ENCODE measurements around the gene ODF2L. TPM values are rescaled to one million over a fixed set of nuclear protein-coding genes. Genes with fewer than 3 reads are reported as not detected.

Gene ODF2L
- total RNA-seq, 1 experiment from 2014 or later, result 6.2 TPM

DNA sequence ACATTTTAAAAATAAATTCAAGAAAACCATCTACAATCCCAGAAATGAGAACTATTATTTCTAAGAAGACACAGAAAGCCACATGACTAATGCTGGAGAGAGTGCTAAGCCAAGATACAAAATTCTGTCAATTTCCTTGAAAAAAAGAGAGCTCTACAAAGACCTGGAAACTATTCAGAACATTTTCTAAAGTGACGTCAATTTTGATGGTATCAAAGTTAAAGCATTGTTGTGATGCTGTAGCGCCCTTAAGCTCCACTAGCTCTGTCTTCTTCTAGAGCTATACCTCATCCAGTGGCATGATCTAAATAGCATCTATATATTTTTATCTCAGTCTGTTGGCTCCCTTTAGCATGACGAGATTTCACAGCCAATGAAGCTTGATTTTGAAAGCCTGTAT, 73.9 kb downstream of the ODF2L start:
- DNase-seq (ENCODE audit: low read depth), result no peak

DNA sequence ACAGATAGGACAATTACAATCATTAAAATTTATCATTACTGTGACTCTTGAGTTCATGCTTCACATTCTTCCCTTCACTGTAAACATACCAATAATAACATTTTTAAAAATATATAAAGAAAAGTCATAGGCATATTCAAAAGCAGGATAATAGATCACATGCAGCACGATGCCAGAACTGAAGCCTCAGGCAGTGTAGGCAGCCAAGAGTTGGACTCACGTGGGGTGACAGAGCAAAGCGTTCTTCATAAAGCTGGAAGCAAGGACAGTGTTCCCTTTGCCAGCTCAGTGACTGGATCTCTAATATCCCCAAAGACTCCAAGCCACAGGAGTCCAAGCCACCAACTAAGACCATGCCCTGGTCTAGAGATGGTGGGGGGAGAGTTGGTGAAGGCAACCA, 77.7 kb downstream of the ODF2L start:
- no peak for DNase-seq (ENCODE audit: low read depth)

DNA sequence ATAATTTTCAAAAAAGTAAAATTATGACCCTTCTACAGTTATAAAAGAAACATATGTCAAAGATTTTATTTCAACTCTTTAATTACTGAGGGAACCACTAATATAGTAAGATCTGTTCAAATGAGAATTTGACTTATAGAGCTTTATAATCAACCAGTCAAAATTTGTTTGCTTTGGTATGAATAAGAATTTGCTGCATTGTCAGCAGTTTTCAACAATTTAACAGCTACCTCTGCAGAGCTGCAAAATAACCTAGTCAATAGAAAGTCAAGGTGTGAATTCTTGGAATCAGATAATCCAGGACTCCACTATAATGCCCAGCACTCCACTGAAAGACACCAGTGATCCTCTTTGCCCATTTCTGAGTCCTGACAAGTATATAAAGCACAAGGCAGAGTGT, 78.2 kb downstream of the ODF2L start:
- DNase-seq (ENCODE audit: low read depth), result no peak

DNA sequence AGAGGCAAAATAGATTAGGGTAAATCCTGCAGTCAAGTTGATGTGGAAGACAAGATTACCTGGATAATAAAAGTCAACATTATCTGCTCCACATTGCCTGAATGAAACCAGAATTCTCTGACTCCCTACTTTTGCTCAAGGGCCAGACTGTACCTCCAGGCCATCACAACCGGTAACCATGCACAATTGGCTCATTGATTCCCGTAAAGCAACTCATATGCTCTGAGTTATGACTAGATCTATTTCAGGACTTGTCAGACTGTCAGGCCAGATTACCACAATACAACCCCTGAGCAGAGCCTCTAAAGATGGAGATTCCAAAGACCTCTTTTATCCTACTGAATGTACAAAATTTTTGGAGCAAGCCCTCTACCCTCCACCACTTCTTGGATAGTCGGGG, 90.4 kb downstream of the ODF2L start:
- DNase-seq (ENCODE audit: low read depth), result no peak

DNA sequence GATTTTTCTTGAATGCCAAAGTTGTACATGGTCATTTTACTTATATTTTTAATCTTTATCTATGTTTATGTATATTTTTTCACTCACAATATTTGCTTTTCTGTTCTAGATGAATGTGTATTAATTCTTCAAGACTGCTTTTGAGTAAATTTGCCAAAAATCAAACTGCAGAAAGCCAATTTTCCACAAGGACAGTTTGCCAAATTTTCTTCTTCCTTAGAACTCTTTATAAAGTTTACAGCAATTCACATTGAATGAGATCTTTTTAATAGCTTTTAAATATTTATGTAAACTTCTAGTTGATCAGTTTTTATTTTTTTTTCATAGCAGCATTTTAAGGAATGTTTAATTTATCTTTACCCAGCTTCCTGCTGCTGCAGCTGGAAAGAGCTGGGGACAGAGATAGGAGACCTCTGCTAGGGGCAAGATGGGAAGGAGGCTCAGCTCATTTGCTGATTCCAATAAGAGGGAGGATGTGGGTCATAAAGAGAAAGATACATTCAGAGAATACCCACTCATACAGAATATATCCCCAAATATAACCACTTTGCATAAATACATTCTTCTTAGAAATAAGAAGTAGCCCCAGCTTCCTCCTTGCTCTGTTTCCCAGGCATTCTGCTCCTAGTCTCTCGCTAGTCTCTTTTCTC, 93.0 kb downstream of the ODF2L start:
- no peak for DNase-seq (ENCODE audit: low read depth)

Small RNA genes within 50 kb of the gene (small RNA-seq; reads per million reads assigned to genes)
- not detected for gene MIR7856

Other genes starting within 250 kb of the ODF2L start
- not detected in 2 replicates for gene COL24A1, start 239.6 kb downstream of the ODF2L start, total RNA-seq (2014; rRNA removed; shearing (Covaris generic))
- 0.07 and 0.26 TPM in 2 replicates for gene CLCA2, start 27.8 kb upstream of the ODF2L start, total RNA-seq (2014; rRNA removed; shearing (Covaris generic))
- gene CLCA1, start 72.6 kb upstream of the ODF2L start, total RNA-seq (2014; rRNA removed; shearing (Covaris generic)), result not detected in 2 replicates
- gene CLCA4, start 150.8 kb upstream of the ODF2L start, total RNA-seq (2014; rRNA removed; shearing (Covaris generic)), result not detected in 2 replicates